Upper lobe of left lung (tissue), 4 donors: ENCODE results near the gene SH3BP4.

Experiments
- CTCF ChIP-seq, 6 experiments: fragments of 450-650 bp in 4 of 6; fragments of 200-600 bp in 2 of 6; sonication (generic) in 2 of 6; IDR thresholded peaks; one replicate each; pipeline ENCODE4 v1.5.1; 2016 to 2019; ENCODE audit warnings: antibody characterized with exemption in 6 of 6
- EP300 ChIP-seq, 4 donors: sonication (generic); formaldehyde crosslinking; IDR thresholded peaks; one replicate each; pipeline ENCODE4 v1.5.1; 2017; ENCODE audit warnings: antibody characterized with exemption in 4 of 4, control low read depth in 2 of 4
- POLR2A ChIP-seq, 4 donors: fragments of 450-650 bp; IDR thresholded peaks; one replicate each; pipeline ENCODE4 v1.5.1; 2016 to 2017; ENCODE audit warnings: antibody characterized with exemption in 4 of 4, mild to moderate bottlenecking in 2 of 4
- POLR2AphosphoS5 ChIP-seq, 2 donors: sonication (generic); formaldehyde crosslinking; IDR thresholded peaks; one replicate each; pipeline ENCODE4 v1.5.1; 2017; ENCODE audit warnings: antibody characterized with exemption in 2 of 2

GRCh38 chr2:234904785-234905184 is 47.0 kb upstream of the SH3BP4 start:
- TF ChIP-seq CTCF (IDR thresholded peaks at IDR 0.05), result no peak
- no peak for TF ChIP-seq POLR2A (IDR thresholded peaks at IDR 0.05)
- TF ChIP-seq POLR2AphosphoS5 (IDR thresholded peaks at IDR 0.05), result no peak
- TF ChIP-seq EP300 (IDR thresholded peaks at IDR 0.05), result no peak
